GM19193 (cell line): Measurements from ENCODE around the gene WASF3.

Experiments
- POLR2A ChIP-seq: IDR thresholded peaks from 4 replicates; pipeline ENCODE4 v1.6.1; 2011; ENCODE audit not compliant: insufficient read depth, insufficient read length; ENCODE audit errors: extremely low read depth

Gene WASF3

DNA sequence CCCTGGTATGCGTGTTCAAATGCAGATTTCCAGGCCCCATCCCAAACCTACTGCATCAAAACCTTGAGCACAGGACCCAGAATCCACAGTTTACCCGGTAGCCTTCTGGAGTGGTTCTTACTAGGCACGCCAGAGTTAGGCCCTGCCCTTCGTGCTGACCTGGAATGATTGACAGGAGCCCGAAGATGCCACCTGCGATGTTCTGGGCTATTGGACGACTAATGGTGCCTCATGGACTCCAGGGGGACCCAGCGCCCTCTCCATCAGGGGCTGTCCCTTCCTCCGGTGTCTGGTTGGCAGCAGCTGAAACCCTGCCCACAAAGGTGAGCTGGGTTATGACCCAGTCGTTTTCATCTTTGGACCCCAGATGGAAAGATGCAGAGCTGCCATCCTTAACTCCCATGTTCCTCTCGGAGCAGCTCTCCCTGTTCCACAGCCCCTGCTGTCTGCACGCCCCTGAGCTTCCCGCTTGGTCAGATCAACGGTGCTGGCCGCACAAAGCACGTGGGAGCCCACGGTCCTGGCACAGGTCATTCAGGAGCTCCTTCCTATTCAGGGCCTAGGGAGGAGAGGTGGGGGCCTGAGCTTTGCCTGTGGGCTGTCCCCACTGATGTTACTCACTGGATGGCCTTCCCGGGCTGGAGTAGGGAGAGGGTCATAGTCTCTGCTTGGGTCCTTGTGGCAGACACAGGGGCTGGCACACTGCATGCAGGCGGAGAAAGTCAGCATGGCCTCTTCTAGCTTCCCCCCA lies 137.3 kb downstream of the WASF3 start:
- no peak for TF ChIP-seq POLR2A

- TF ChIP-seq POLR2A, result no peak
These were observed 137.8 kb downstream of the WASF3 start for GRCh38 chr13:26695360-26695705.

GRCh38 chr13:26695891-26696311 lies 138.4 kb downstream of the WASF3 start:
- no peak for TF ChIP-seq POLR2A

DNA sequence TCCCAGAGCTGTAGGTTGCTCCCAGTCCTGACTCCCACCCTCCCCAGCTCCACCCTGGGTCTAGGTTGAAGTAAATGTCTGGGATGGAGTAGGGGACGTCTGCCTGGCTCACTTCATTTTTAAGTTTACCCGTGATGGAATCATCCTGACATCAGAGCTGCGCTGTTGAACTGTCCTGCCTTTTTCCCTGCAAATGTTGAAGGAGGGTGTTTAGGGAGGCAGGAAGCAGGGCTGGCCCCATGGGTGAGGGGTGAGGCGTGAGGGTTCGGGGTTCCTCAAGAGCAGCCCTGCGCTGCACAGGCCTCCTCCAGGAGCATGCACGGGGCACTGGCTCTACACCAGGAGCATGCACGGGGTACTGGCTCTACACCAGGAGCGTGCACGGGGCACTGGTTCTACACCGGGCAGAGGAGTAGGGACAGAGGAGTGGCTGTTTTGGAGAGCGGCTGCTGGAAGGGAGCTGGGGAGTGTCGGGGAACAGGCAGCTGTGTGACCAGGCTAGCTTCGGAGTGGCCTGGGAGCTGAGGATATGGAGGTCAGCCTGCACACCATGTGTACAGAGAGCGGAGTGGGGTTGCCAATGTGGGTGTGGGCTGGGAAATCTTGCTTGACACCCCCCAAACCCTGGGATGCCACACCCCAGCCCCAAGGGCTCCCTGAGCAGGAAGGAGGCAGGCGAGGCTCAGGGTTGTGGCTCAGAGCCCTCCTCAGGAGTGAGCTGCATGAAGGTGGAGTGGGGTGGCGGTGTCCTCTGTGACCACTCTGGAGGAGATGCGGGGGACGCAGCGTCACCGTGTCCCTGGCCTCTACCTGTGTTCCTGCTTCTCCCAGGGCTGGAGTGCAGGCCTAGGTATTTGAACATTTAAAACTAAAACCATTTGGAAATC lies 139.8 kb downstream of the WASF3 start:
- TF ChIP-seq POLR2A, result no peak

GRCh38 chr13:26698392-26699196 lies 141.1 kb downstream of the WASF3 start:
- TF ChIP-seq POLR2A, result no peak

- no peak for TF ChIP-seq POLR2A
These were observed 141.7 kb downstream of the WASF3 start for GRCh38 chr13:26699197-26699490.

GRCh38 chr13:26705536-26705935 lies 148.1 kb downstream of the WASF3 start:
- TF ChIP-seq POLR2A, result no peak

GRCh38 chr13:26706381-26706780 lies 148.9 kb downstream of the WASF3 start:
- no peak for TF ChIP-seq POLR2A

- no peak for TF ChIP-seq POLR2A
These were observed 149.9 kb downstream of the WASF3 start for GRCh38 chr13:26707122-26708006.

DNA sequence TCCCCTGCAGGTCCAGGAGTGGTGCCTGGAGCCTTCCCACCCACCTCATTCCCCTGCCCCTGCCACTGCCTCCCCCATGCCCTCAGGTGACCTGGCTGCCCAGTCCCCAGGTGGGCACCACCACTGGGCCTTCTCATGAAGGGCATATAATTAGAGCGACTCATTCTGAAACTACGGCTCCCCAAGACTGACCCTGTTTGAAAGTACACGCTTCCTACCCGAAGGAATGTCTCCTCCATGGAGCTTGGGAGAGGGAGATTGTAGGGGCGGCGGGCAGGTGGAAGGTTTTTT lies 150.5 kb downstream of the WASF3 start:
- TF ChIP-seq POLR2A, result no peak

GRCh38 chr13:26709461-26709860 lies 152.0 kb downstream of the WASF3 start:
- no peak for TF ChIP-seq POLR2A

GRCh38 chr13:26710166-26710565 lies 152.7 kb downstream of the WASF3 start:
- TF ChIP-seq POLR2A, result no peak

DNA sequence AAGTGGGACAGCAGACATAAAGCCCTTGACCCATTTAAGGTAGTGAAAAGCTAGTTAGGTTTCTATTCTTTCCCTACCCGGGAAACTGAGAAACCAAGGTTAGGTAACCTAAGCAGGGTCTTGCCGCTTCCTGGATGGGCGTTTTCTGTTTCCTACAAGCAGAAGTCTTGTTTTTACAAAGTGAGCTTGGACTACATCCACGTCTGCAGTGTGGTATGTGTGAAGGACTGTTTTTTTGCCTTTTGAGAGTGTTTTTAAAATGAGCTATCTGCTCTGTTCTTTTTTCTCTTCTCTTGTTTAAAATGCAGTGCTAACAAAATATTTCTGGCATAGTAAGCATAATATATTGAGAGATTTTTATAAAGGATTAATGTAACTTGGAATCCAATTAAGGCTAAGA lies 153.7 kb downstream of the WASF3 start:
- TF ChIP-seq POLR2A, result no peak

- no peak for TF ChIP-seq POLR2A
These were observed 155.9 kb downstream of the WASF3 start for GRCh38 chr13:26713341-26713740.

DNA sequence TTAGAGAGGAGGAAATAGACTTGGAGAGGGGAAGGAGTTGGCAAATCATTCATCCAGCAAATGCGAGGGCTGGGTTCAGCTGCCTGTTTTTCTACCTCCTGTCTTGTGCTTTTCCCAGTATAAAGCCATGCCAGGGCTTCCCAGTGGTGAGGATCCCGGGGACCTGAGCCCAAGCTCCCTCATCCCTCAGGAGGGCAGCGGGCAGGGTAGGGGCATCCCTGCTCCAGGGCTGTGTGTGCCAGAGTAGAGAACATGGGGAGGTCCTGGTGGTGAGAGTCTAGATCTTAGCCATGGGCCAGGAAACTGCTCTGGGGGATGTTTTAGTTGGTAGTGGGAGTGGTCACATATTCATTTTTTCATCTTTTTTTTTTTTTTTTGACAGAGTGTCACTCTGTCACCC lies 159.5 kb downstream of the WASF3 start:
- TF ChIP-seq POLR2A, result no peak
